ES-I3 (cell line): Measurements from ENCODE around the gene IL20.

ENCODE experiments used
- H3K36me3 ChIP-seq: 2 replicates; pipeline ENCODE4 v1.6.1; 2013; ENCODE audit warnings: mild to moderate bottlenecking, low read length, control low read depth, moderate library complexity; ENCODE audit not compliant: insufficient read depth
- H3K4me1 ChIP-seq: 2 replicates; pipeline ENCODE4 v1.6.1; 2013; ENCODE audit warnings: mild to moderate bottlenecking, control low read depth, low read length; ENCODE audit not compliant: insufficient read depth
- H3K9ac ChIP-seq: 2 replicates; pipeline ENCODE4 v1.6.1; 2013; ENCODE audit warnings: low read depth, mild to moderate bottlenecking, low read length, moderate library complexity
- H3K9me3 ChIP-seq: 2 replicates; pipeline ENCODE4 v1.6.1; 2013; ENCODE audit warnings: mild to moderate bottlenecking, low read length, moderate library complexity; ENCODE audit not compliant: control insufficient read depth, insufficient read depth

The IL20 gene

GRCh38 chr1:206896261-206896660 is 30.8 kb downstream of the IL20 start:
- Histone ChIP-seq H3K36me3 (no peaks in the 10 kb centered on the region), H3K9me3 (no peaks in the 10 kb centered on the region), H3K4me1 (peaks cover 13% of the 10 kb centered on the region; the same call in 1 of the 2 replicates), H3K9ac (no peak overlapping the region)

GRCh38 chr1:206897175-206897574 is 31.8 kb downstream of the IL20 start, which contains the start of gene IL24:
Gene IL24 (plus strand): TSS chr1:206897443. CDS start chr1:206897833, 390 bp downstream.
- Histone ChIP-seq H3K9me3 (no peaks in the 10 kb centered on the region), H3K4me1 (peaks cover 13% of the 10 kb centered on the region; the same call in 1 of the 2 replicates), H3K36me3 (no peaks in the 10 kb centered on the region), H3K9ac (no peak within 1 kb of the TSS)

- peaks cover 13% of the 10 kb centered on the region; the same call in 1 of the 2 replicates for H3K4me1 ChIP-seq
Measured at GRCh38 chr1:206898089-206898914, 32.9 kb downstream of the IL20 start.

GRCh38 chr1:206898915-206899431 is 33.5 kb downstream of the IL20 start:
- H3K9ac ChIP-seq, result no peak overlapping the region
- H3K9me3 ChIP-seq, result no peaks in the 10 kb centered on the region
- peaks cover 13% of the 10 kb centered on the region; the same call in 1 of the 2 replicates for H3K4me1 ChIP-seq
- H3K36me3 ChIP-seq, result no peaks in the 10 kb centered on the region

More at GRCh38 chr1:206898089-206898914, 32.9 kb downstream of the IL20 start:
- Histone ChIP-seq H3K36me3 (no peaks in the 10 kb centered on the region), H3K9me3 (no peaks in the 10 kb centered on the region), H3K9ac (no peak overlapping the region)

- no peaks in the 10 kb centered on the region for H3K36me3 ChIP-seq
- no peaks in the 10 kb centered on the region for H3K9me3 ChIP-seq
- peaks cover 13% of the 10 kb centered on the region; the same call in 1 of the 2 replicates for H3K4me1 ChIP-seq
- no peak overlapping the region for H3K9ac ChIP-seq
Measured at GRCh38 chr1:206899717-206900116, 34.3 kb downstream of the IL20 start.

- H3K4me1 ChIP-seq, result peaks cover 13% of the 10 kb centered on the region; the same call in 1 of the 2 replicates
- H3K36me3 ChIP-seq, result no peaks in the 10 kb centered on the region
- H3K9me3 ChIP-seq, result no peaks in the 10 kb centered on the region
- no peak overlapping the region for H3K9ac ChIP-seq
Measured at GRCh38 chr1:206900149-206900548, 34.7 kb downstream of the IL20 start.

- Histone ChIP-seq H3K4me1 (peaks cover 7% of the 10 kb centered on the region), H3K9me3 (no peaks in the 10 kb centered on the region), H3K9ac (no peak overlapping the region), H3K36me3 (no peaks in the 10 kb centered on the region)
Measured at GRCh38 chr1:206901944-206902343, 36.5 kb downstream of the IL20 start.

GRCh38 chr1:206902702-206903101 is 37.3 kb downstream of the IL20 start:
- Histone ChIP-seq H3K9me3 (no peaks in the 10 kb centered on the region), H3K4me1 (peaks cover 10% of the 10 kb centered on the region), H3K36me3 (no peaks in the 10 kb centered on the region), H3K9ac (no peak overlapping the region)

- Histone ChIP-seq H3K9ac (no peak overlapping the region), H3K4me1 (peaks cover 5% of the 10 kb centered on the region), H3K9me3 (no peaks in the 10 kb centered on the region), H3K36me3 (no peaks in the 10 kb centered on the region)
Measured at GRCh38 chr1:206903687-206904086, 38.3 kb downstream of the IL20 start.

GRCh38 chr1:206904423-206905142 is 39.2 kb downstream of the IL20 start:
- Histone ChIP-seq H3K36me3 (no peaks in the 10 kb centered on the region), H3K9me3 (no peaks in the 10 kb centered on the region), H3K4me1 (peaks cover 8% of the 10 kb centered on the region), H3K9ac (no peak overlapping the region)

- H3K4me1 ChIP-seq, result peaks cover 8% of the 10 kb centered on the region
- H3K9ac ChIP-seq, result no peak overlapping the region
- no peaks in the 10 kb centered on the region for H3K36me3 ChIP-seq
- no peaks in the 10 kb centered on the region for H3K9me3 ChIP-seq
Measured at GRCh38 chr1:206905295-206906164, 40.1 kb downstream of the IL20 start.

- Histone ChIP-seq H3K4me1 (peaks cover 8% of the 10 kb centered on the region), H3K9me3 (no peaks in the 10 kb centered on the region), H3K36me3 (no peaks in the 10 kb centered on the region), H3K9ac (no peak overlapping the region)
Measured at GRCh38 chr1:206907304-206907991, 42.0 kb downstream of the IL20 start.

- Histone ChIP-seq H3K9ac (no peak overlapping the region), H3K4me1 (peaks cover 8% of the 10 kb centered on the region), H3K9me3 (no peaks in the 10 kb centered on the region), H3K36me3 (no peaks in the 10 kb centered on the region)
Measured at GRCh38 chr1:206908038-206908437, 42.6 kb downstream of the IL20 start.
